OCI-LY7 (cell line): Measurements from ENCODE around the gene TFCP2. TPM values are rescaled to one million over a fixed set of nuclear protein-coding genes. Genes with fewer than 3 reads are reported as not detected.

ENCODE experiments used
- BruUV-seq: library from RNA; stranded (reverse); fragments of 400-500 nt; replicated peaks from 2 replicates; lab custom pipeline; 2021; lab: Mats Ljungman, UMichigan
- CTCF ChIA-PET: fragments of 300-600 bp; sonication (Branson Sonifier 250); formaldehyde crosslinking; loops from one replicate; lab custom pipeline; 2022; ENCODE audit warnings: antibody characterized with exemption; ENCODE audit not compliant: unreplicated experiment; lab: Charles Lee
- POLR2A ChIA-PET: fragments of 300-600 bp; sonication (Branson Sonifier 250); formaldehyde crosslinking; loops from one replicate; lab custom pipeline; 2022; ENCODE audit warnings: antibody characterized with exemption; lab: Charles Lee
- DNase-seq: peaks from one replicate; pipeline ENCODE4 v3.0.0-alpha.2; 2015; ENCODE audit warnings: low spot score
- H2AFZ ChIP-seq: fragments of 200-600 bp; sonication (generic), shearing (Covaris generic); 2 replicates; pipeline ENCODE4 v1.6.1; 2014; ENCODE audit warnings: mild to moderate bottlenecking, antibody characterized with exemption, low read length, moderate library complexity
- H3K27ac ChIP-seq: fragments of 200-600 bp; sonication (generic); 2 replicates; pipeline ENCODE4 v1.5.1; 2014; ENCODE audit warnings: mixed run types, low read depth, mild to moderate bottlenecking, moderate library complexity, low read length, inconsistent platforms; ENCODE audit not compliant: poor library complexity, severe bottlenecking
- H3K36me3 ChIP-seq: fragments of 200-600 bp; sonication (generic); 2 replicates; pipeline ENCODE4 v1.6.1; 2014; ENCODE audit warnings: mild to moderate bottlenecking, antibody characterized with exemption, low read length, moderate library complexity, mixed read lengths; ENCODE audit not compliant: insufficient read depth
- H3K4me1 ChIP-seq: fragments of 200-600 bp; sonication (generic); 2 replicates; pipeline ENCODE4 v1.5.1; 2014; ENCODE audit warnings: mild to moderate bottlenecking, low read length; ENCODE audit not compliant: insufficient read depth, poor library complexity, severe bottlenecking
- H3K4me2 ChIP-seq: fragments of 200-600 bp; sonication (generic); 2 replicates; pipeline ENCODE4 v1.6.1; 2014; ENCODE audit warnings: mild to moderate bottlenecking, low read length
- H3K4me3 ChIP-seq: fragments of 200-600 bp; sonication (generic); 2 replicates; pipeline ENCODE4 v1.5.1; 2014; ENCODE audit warnings: mild to moderate bottlenecking, low read depth, low read length; ENCODE audit not compliant: poor library complexity, severe bottlenecking
- H3K79me2 ChIP-seq: fragments of 200-600 bp; sonication (generic); 2 replicates; pipeline ENCODE4 v1.6.1; 2016; ENCODE audit warnings: low read depth, mild to moderate bottlenecking, low read length, moderate library complexity, mixed read lengths; ENCODE audit not compliant: insufficient read depth
- H3K9me2 ChIP-seq: fragments of 200-600 bp; sonication (generic); 2 replicates; pipeline ENCODE4 v1.6.1; 2016; ENCODE audit warnings: mild to moderate bottlenecking, low read length, mixed read lengths; ENCODE audit not compliant: insufficient read depth
- H3K9me3 ChIP-seq: fragments of 200-600 bp; sonication (generic); 2 replicates; pipeline ENCODE4 v1.6.1; 2014; ENCODE audit warnings: mild to moderate bottlenecking, mixed run types, low read length, mixed read lengths
- H4K20me1 ChIP-seq: fragments of 200-600 bp; sonication (generic); 2 replicates; pipeline ENCODE4 v1.6.1; 2014; ENCODE audit warnings: mild to moderate bottlenecking, antibody characterized with exemption, low read length, moderate library complexity, mixed read lengths; ENCODE audit not compliant: insufficient read depth
- EZH2phosphoT487 ChIP-seq: fragments of 200-600 bp; sonication (generic); IDR thresholded peaks from 2 replicates; pipeline ENCODE4 v1.6.1; 2018; ENCODE audit warnings: low read depth, borderline replicate concordance, mild to moderate bottlenecking, mixed run types, antibody characterized with exemption, low read length, moderate library complexity, mixed read lengths
- intact Hi-C: fragments of 100-400 bp; cut with micrococcal nuclease; formaldehyde crosslinking; loops from one replicate; pipeline ENCODE4 v1.10.0; 2022; ENCODE audit not compliant: unreplicated experiment
- total RNA-seq, 2 experiments: library from RNA; depleted of rRNA in 1 of 2; stranded (reverse); fragments of >200 nt in 1 of 2; shearing (Covaris generic) in 1 of 2; gene quantifications; 2 replicates each; pipeline ENCODE4 v1.2.3, GENCODE V29; 2014 to 2022
- TF ChIP-seq, protein P1 (sequence below): fragments of 200-600 bp; sonication (generic); conservative IDR thresholded peaks from 2 replicates; pipeline ENCODE4 v1.5.1; 2014; ENCODE audit warnings: mild to moderate bottlenecking, antibody characterized with exemption, low read length, moderate library complexity, mixed read lengths

TFCP2 gene
- total RNA-seq, 2 experiments from 2014 or later = 7.2 to 11.5 TPM

DNA sequence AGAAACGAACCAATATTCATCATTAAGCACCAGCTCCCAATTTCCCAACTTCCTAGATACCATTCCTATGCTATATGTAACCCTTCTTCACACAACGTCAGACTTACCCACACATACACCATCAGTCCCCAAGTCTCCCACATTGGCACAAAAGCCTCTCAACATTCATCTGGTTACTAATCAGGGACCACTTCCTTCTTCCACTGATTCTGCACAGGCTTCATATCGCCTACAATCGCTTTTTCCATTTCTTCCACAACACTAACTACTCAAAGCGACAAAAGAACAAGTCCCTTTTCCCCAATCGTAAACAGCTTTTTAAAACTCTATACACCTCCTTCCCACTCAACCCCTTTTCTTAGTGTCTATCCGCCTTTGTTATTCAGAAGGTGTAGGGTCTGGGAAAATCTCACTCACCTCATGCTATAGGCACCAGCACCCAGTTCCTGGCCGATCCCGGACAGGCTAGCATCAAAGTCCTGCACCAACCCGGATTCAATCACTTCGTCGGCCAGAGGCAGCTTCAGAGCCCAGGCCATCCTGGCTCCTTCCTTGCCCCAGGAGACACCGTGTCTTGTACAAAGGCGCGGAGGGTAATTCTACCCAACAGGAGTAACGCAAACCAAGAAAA, 936 bp downstream of the TFCP2 start:
- peak; percentile 22 for DNase-seq
- no peaks in the 10 kb centered on the region for H4K20me1 ChIP-seq
- no TSS peak for BruUV-seq
- no peaks in the 10 kb centered on the region for H3K9me2 ChIP-seq
- peak overlapping the region; percentile 3 for H3K27ac ChIP-seq
- intact Hi-C loops = loop anchor here (5.0 kb wide), 1 partner anchor 45 kb away; the partner anchor contains the start of gene POU6F1
- H3K4me2 ChIP-seq = peak overlapping the region; percentile 79
- no peaks in the 10 kb centered on the region for H3K9me3 ChIP-seq
- H3K36me3 ChIP-seq = peaks cover 4% of the 10 kb centered on the region; the same call in 1 of the 2 replicates
- peak overlapping the region; percentile 82 for H2AFZ ChIP-seq
- peaks cover 26% of the 10 kb centered on the region; the same call in 1 of the 2 replicates for H3K79me2 ChIP-seq
- peaks cover 8% of the 10 kb centered on the region for H3K4me1 ChIP-seq
- CTCF ChIA-PET = no interaction called here
- TF ChIP-seq EZH2phosphoT487 = no peak
- TF ChIP-seq, protein P1, sequence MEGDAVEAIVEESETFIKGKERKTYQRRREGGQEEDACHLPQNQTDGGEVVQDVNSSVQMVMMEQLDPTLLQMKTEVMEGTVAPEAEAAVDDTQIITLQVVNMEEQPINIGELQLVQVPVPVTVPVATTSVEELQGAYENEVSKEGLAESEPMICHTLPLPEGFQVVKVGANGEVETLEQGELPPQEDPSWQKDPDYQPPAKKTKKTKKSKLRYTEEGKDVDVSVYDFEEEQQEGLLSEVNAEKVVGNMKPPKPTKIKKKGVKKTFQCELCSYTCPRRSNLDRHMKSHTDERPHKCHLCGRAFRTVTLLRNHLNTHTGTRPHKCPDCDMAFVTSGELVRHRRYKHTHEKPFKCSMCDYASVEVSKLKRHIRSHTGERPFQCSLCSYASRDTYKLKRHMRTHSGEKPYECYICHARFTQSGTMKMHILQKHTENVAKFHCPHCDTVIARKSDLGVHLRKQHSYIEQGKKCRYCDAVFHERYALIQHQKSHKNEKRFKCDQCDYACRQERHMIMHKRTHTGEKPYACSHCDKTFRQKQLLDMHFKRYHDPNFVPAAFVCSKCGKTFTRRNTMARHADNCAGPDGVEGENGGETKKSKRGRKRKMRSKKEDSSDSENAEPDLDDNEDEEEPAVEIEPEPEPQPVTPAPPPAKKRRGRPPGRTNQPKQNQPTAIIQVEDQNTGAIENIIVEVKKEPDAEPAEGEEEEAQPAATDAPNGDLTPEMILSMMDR = no peak
- peak overlapping the region; percentile 80 for H3K4me3 ChIP-seq
- POLR2A ChIA-PET = interaction anchor here (1.3 to 2.4 kb wide), 2 partner anchors 16 to 67 kb away, joined by 3 to 7 read pairs; partner anchors contain the start of gene DAZAP2

DNA sequence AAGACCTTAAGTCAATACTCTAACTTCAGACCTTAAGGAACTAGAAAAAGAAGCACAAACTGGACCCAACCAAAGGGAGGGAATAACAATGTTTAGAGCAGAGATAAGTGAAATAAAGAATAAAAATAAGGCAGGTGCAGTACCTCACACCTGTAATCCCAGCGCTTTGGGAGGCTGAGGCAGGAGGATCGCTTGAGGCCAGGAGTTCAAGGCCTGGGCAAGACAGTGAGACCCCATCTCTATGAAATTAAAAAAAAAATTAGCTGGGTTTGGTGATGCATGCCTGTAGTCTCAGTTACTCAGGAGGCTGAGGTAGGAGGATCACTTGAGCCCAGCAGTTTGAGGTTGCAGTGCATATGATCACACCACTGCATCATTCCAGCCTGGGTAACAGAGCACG, 9.1 kb downstream of the TFCP2 start:
- no TSS peak for BruUV-seq

More for the DNA sequence above, 9.1 kb downstream of the TFCP2 start:
- no peak overlapping the region for H3K27ac ChIP-seq
- H3K4me1 ChIP-seq = no peaks in the 10 kb centered on the region
- POLR2A ChIA-PET = interaction anchor here (0.6 to 1.1 kb wide), 2 partner anchors 25 to 35 kb away, joined by 3 to 5 read pairs; no protein-coding TSS in a partner anchor
- no peak overlapping the region for H3K4me3 ChIP-seq
- H3K9me2 ChIP-seq = no peaks in the 10 kb centered on the region
- peaks cover 5% of the 10 kb centered on the region; the same call in 1 of the 2 replicates for H3K79me2 ChIP-seq
- TF ChIP-seq EZH2phosphoT487 = no peak
- TF ChIP-seq, protein P1 = no peak
- CTCF ChIA-PET = no interaction called here
- H3K9me3 ChIP-seq = no peaks in the 10 kb centered on the region
- H4K20me1 ChIP-seq = no peaks in the 10 kb centered on the region; the same call in 1 of the 2 replicates
- H2AFZ ChIP-seq = no peak overlapping the region
- intact Hi-C loops = no loop called here
- no peak overlapping the region for H3K4me2 ChIP-seq
- no peak for DNase-seq
- peaks cover 4% of the 10 kb centered on the region; the same call in 1 of the 2 replicates for H3K36me3 ChIP-seq
